Measurements from ENCODE around the gene ETV6.

ETV6 gene

DNA sequence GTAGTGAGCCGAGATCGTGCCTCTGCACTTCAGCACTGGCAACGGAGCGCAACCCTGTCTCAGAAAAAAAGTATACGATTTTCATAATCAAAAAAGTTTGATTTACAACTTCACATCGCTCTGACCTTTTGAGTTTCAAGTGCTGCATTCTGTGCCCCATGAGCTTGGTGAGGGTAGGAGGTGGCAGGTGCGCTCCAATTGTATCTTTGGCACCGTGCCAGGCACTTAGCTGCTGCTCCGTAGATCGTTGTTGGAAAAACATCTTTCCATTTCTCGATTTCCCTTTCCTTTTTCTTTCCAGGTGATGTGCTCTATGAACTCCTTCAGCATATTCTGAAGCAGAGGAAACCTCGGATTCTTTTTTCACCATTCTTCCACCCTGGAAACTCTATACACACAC, 203.7 kb downstream of the ETV6 start:
- no peak for TF ChIP-seq CTCF (IDR thresholded peaks at IDR 0.05; ENCODE audit: control extremely low read depth, extremely low read depth, low read depth, missing control alignments)
- ChIA-PET POLR2A (no interaction called here), CTCF (interaction anchor here (0.7 to 1.3 kb wide), 3 partner anchors 12 to 273 kb away, joined by 3 read pairs; no protein-coding TSS in a partner anchor)
- no peak for DNase-seq (ENCODE audit: extremely low spot score)

DNA sequence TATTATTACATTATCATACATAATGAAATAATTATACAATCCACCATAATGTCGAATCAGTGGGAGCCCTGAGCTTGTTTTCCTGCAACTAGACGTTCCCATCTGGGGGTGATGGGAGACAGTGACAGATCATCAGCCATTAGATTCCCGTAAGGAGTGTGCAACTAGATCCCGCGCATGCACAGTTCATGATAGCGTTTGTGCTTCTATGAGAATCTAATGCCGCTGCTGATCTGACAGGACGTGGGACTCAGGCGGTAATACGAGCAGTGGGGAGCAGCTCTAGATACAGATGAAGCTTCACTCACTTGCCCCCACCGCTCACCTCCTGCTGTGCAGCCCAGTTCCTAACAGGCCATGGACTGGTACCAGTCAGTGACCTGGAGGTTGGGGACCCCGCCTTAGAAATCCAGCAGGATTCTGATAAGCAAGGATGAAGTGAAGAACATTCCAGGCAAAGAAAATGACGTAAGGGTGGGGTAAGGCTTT, 204.6 kb downstream of the ETV6 start:
- DNase-seq (ENCODE audit: extremely low spot score) = no peak
- ChIA-PET POLR2A (no interaction called here), CTCF (interaction anchor here (1.3 to 2.8 kb wide), 2 partner anchors 13 to 155 kb away, joined by 3 to 6 read pairs; no protein-coding TSS in a partner anchor)
- TF ChIP-seq CTCF (IDR thresholded peaks at IDR 0.05; ENCODE audit: control extremely low read depth, extremely low read depth, low read depth, missing control alignments) = no peak

DNA sequence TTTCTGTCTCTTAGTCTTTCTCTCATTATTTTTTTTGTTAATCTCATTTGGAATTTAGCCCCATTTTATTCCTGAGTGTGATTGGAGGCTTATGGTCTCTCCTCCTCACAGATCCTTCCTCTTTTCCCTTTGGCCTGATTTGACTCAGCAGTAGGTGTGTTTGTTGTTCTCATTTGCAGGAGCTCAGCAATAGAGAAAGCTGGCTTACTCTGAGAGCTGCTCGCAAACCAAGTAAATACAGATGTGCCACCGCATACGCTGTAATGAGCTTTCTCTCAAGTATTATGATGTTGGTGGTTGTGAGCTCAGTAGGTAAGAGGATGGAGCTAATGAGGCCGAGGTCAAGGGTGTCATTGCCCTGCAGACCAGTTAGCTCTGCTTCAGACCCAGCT, 206.5 kb downstream of the ETV6 start:
- CTCF ChIA-PET = interaction anchor here (0.7 to 2.8 kb wide), 11 partner anchors 11 to 277 kb away, joined by 3 to 10 read pairs (median 5); no protein-coding TSS in a partner anchor
- peak; percentile 40 for DNase-seq (ENCODE audit: extremely low spot score)
- no peak for TF ChIP-seq CTCF (IDR thresholded peaks at IDR 0.05; ENCODE audit: control extremely low read depth, extremely low read depth, low read depth, missing control alignments)

GRCh38 chr12:11856971-11857370, 207.5 kb downstream of the ETV6 start:
- POLR2A ChIA-PET = interaction anchor here (1.1 kb wide), 1 partner anchor 31 kb away, joined by 3 read pairs; no protein-coding TSS in a partner anchor
- DNase-seq (ENCODE audit: extremely low spot score) = no peak
- CTCF ChIA-PET = interaction anchor here (0.6 to 2.8 kb wide), 9 partner anchors 10 to 278 kb away, joined by 3 to 10 read pairs (median 5); no protein-coding TSS in a partner anchor
- no peak for TF ChIP-seq CTCF (IDR thresholded peaks at IDR 0.05; ENCODE audit: control extremely low read depth, extremely low read depth, low read depth, missing control alignments)

More for the DNA sequence above, 206.5 kb downstream of the ETV6 start:
- POLR2A ChIA-PET = interaction anchor here (1.1 kb wide), 1 partner anchor 32 kb away, joined by 3 read pairs; no protein-coding TSS in a partner anchor

DNA sequence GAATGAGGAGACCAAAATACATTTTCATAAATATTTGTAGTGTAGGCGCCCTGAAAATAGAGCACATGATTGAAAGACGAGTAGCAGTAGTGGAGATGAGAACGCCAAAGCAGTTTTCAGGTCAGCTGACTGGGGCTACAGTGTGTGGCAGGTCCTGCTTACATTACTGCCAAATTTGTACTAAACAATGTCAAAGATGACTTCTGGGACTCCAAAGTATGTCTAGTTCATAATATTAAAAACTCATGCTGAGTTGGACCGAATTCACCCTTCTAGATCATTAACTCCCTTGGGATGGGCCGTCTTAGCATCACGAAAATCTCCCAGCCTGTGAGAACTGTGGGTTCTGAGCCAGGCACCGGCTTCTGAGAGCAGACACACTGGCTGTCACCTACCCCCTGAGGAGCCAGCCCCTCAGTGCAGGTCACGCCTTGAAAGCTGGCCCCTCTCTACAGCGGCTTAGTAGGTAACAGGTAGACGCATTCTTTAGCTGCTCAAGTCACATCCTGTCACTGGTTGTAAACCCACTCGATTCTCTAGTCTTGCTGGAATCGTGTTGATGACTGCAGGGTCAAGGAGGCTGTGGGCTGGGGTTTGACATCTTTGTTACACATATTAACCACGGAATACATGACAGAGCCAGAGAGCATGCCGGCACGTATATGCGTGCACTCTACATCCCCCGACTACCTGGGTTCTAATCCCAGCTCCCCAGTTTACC, 210.4 kb downstream of the ETV6 start:
- DNase-seq (ENCODE audit: extremely low spot score) = no peak
- CTCF ChIA-PET = no interaction called here
- no peak for TF ChIP-seq CTCF (IDR thresholded peaks at IDR 0.05; ENCODE audit: control extremely low read depth, extremely low read depth, low read depth, missing control alignments)
- POLR2A ChIA-PET = no interaction called here

DNA sequence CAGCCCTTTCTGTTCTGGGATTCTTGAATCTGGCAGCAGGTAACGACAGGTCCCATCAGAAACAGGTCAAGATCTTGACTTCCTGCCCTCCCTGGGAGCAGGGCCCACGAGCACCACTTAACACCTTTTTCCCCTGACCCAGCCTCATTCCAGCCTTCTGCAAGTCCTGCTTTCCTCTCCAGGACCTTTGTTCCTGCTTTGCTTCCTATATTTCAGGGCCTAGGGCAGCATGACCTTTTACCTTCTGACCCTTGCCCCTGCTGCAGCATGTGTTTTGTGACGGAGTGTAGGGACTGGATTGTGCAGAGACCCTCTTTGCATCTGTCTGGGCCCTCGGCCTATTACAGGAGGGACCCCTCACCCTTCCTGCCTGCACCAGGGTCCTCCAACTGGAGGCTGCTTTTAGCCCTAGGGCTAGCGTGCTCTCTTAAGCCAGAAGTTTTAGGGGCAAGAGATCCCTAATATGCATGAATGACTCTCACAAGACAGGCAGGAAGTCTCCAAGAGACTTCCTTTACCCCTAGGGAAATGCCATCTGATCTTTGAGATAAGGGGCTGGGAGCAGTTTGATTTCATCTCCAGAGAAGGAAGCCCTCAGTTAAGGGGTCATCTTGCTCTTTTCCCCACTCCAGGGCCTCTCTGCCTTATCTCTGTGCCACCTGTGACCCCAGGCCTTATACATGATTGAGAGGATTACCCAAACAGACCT, 211.8 kb downstream of the ETV6 start:
- CTCF ChIA-PET = interaction anchor here (1.4 kb wide), 1 partner anchor 10 kb away, joined by 5 read pairs; no protein-coding TSS in a partner anchor
- no peak for TF ChIP-seq CTCF (IDR thresholded peaks at IDR 0.05; ENCODE audit: control extremely low read depth, extremely low read depth, low read depth, missing control alignments)
- DNase-seq (ENCODE audit: extremely low spot score) = no peak
- POLR2A ChIA-PET = no interaction called here

Measured in GM10248 (cell line).